GM21529 (cell line): Measurements from ENCODE around the gene ARHGEF37.
"Not testable (repeated sequence)": the region's sequence is repeated elsewhere in the genome, so short reads cannot be mapped to it uniquely, and the experiment has no call there.

Experiments
- ATAC-seq: cut with Tn5 transposase; IDR thresholded peaks from one replicate; pipeline ENCODE4 v1.9.1; 2021; ENCODE audit not compliant: unreplicated experiment

The ARHGEF37 gene

DNA sequence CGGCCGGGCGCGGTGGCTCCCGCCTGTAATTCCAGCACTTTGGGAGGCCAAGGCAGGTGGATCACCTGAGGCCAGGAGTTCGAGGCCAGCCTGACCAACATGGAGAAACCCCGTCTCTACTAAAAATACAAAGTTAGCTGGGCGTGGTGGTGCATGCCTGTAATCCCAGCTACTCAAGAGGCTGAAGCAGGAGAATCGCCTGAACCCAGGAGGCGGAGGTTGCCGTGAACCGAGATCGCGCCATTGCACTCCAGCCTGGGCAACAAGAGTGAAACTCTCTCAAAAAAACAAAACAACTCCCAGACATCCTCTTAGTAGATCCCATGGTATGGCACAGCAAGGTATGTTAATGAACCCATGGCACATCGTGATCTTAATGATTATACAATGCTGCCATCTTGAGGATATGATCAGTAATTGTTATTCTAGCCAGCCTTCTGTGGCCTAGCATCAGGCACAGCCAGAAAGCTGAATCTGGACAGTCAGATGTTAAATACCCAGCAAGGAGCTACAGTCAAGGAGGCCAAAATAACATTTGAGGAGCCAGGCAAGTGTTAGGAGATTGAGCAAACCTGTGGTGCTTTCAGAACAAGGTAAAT is 16.7 kb upstream of the ARHGEF37 start:
- ATAC-seq = peak; percentile 95

DNA sequence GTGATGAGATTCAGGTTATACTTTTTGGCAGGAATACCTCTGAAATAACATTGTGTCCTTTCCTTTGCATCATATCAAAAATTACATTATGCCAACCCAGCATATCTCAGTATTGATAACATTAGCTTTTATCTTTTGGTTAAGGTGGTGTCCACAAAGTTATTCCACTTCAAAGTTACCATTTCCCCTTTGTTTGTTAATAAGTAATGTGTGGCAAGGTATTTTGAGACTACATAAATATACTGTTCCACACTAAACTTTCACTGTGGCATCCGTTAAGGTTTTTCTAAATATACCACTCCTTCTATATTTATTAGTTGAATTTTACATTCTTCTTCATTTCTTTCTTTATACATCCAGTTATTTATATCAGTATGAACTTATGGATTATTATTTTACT is 14.1 kb upstream of the ARHGEF37 start:
- ATAC-seq = no peak

DNA sequence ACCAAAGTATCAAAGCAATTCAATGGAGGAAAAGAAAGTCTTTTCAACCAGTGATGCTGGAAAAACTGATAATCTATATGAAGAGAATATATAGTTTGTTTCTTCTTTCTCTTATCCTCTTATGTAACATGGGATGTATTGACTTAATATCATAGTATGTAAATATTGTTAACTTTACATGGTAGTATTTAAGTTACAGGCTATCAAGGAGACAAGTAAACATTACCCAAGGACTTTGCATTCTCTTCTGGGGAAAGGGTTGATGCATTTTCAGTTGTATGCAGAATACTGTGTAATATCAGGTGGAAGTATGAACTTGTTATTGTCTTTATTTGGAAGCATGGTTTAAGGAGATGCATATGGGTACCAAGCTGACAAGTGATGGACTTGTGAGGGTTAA is 9.1 kb upstream of the ARHGEF37 start:
- ATAC-seq = no peak

DNA sequence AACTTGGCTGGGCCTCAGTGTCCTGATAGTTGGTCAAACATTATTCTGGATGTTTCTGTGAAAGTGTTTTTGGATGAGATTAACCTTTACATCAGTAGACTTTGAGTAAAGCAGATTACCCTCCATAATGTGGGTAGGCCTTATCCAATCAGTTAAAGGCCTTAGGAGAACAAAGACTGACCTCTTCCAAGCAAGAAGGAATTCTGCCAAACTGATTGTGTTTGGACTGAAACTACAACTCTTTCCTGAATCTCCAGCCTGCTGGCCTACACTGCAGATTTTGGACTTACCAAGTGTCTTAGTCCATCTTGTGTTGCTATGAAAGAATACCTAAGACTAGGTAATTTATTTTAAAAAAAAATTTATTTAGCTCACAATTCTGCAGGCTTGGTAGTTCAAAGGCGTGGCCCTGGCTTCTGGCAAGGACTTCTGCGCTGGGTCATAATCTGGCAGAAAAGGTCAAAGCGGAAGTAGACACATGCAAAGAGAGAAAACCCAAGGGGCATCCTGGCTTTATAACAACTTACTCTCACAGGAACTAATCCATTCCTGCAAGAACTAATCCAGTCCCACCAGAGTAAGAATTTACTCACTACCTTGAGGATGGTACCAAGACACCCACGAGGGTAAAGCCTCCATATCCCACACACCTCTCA is 8.6 kb upstream of the ARHGEF37 start:
- no peak for ATAC-seq

DNA sequence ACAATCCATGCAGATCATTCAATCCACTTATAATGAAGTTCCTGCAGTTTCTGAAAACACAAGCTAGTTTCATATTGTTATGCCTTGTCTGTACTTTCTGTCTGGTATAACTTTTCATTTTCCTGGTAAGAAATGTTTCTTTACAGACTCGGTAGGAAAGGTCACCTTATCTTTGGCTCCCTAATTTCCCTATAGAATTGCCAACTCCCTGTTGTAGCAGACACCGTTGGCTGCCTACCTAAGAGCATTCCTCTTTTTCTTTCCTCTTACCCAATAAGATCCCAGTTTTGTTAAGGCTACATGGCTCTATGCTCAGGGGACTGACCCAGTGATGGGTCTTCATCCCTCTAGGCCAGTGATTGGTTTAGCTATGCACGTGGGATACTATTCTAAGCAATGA is 6.2 kb upstream of the ARHGEF37 start:
- no peak for ATAC-seq

DNA sequence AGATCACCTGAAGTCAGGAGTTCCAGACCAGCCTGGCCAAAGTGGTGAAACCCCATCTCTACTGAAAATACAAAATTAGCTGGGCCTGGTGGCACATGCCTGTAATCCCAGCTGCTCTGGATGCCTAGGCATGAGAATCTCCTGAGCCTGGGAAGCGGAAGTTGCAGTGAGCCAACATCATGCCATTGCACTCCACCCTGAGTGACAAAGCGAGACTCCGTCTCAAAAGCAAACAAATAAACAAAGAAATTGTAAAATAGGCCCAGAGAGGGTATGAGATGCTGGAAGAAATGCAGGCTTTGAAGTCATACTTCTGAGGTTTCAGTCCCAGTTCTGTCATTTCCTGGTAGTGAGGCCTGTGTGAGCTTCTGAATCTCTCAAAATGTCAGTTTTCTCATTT is 5.3 kb upstream of the ARHGEF37 start:
- ATAC-seq = peak; percentile 64

DNA sequence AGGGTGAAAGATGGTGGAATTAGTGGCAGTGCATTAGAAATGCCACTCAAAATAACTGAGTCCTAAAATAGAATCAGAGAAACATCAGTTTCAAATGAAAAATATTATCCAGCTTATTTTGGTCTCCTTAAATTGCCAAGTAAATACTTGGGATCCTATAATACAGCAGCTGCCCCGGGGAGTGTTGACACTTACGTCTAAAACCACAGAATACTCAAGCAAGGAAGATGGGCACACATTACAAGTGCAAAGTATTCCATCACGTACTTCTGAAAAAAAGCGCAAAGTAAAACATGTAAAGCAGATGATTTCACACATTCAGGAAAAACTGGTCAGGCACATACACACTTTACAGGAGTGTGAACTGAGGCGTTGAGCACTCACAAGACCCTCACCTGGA is 2.4 kb upstream of the ARHGEF37 start:
- ATAC-seq = no peak

DNA sequence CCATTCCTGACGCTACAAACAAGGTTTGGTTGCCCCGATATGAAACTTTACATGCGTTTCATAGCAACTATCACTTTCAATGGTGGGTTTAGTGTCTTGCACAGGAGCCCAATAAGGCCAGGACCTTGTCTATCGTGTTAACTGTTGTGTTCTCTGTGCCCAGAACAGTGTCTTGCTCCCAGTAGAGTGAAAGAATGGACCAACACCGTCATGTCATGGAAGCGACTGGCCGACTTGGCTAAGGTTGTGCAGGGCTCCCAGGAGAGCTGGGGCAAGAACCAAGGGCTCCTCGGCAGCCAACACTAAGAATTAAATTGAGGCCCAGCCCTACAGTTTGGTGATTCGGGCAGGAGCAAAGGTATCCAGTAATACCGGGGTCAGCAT is 498 bp upstream of the ARHGEF37 start:
- ATAC-seq = no peak

DNA sequence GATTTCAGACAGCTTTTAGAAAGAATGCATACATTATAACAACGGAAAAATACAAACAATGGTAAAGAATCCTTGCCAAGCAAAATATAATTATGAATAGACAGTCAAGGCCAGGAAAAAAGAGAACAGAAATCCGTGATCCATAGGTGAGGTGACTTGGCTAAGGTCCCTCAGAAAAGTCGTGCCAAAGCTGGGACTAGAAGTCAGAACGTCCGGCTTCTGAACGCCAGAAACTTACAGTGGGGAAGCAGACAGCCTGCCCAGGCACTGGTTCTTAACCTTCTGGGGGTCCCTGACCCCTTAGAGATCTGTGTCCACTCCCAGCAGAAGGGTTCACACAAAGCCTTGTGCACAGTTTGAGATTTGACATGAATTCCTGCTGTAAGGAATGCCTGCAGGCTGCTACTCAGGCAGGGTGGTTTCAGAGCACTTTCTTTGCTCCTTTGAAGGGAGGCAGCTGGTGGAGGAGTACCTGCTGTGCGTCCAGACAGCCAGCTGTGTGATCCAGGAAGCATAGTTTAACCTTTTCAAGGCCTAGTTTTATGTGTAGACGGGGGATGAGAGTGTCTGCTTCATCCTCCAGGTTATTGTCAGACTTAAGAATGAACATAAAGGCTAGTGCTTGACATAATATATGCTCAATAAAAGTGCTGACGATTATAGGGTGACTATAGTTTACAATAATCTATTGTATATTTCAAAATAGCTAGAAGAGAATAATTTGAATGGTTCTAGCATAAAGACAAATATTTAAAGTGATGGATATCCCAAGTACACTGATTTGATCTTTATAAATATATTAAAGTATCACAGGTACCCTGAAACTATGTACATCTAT is 852 bp downstream of the ARHGEF37 start:
- no peak for ATAC-seq

DNA sequence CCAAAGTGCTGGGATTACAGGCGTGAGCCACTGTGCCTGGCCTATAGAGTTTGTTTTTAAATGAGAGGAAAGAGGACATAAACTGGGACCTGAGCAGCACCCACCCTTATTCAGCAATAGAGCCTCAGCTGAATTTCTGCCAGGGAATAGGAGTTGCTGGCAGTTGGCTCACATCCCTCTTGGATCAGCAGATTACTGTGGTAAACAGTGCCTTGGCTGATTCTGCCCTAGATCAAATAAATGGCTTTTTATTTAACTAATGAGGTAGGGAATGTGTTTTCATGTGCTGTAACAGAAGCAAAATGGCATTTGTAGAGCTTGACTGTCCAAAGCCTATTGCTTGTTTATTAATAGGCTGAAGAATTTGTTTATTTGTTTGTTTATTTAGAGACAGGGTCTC is 2.1 kb downstream of the ARHGEF37 start:
- ATAC-seq = no peak

DNA sequence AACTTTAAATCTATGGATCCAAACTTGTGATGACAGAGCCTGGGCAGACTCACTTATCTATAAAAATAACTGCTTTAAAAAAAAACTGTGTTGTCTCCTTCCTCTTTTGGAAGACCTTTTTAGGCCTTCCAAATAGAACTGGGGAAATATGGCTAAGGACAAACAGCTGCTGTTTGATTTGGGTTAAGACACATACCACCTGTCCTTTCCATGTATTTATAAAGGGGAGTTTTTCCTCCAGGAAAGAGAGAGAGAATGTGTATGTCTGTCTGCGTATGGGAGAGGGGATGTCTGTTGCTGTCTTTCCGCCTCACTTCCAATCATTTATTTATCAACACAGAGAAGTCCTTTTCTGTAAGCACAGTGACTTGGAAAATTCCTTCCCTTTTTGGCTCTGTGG is 2.8 kb downstream of the ARHGEF37 start:
- ATAC-seq = no peak

DNA sequence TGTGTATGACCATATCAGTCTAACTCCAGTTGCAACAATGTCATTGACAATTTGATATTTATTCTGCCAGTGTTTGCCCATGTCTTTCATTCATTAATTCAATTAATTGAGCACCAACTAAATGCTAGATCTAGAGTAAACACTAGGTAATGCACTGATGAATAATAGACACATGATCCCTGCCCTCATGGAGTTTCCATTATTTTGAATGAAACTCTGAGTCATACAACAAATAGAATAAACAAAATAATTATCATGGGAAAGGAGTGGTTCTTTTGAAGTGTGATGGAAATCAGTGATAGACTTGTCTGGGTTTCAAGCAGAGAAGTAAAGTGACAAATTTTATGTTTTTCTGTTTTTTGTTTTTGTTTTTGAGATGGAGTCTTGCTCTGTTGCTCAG is 4.6 kb downstream of the ARHGEF37 start:
- ATAC-seq = no peak

DNA sequence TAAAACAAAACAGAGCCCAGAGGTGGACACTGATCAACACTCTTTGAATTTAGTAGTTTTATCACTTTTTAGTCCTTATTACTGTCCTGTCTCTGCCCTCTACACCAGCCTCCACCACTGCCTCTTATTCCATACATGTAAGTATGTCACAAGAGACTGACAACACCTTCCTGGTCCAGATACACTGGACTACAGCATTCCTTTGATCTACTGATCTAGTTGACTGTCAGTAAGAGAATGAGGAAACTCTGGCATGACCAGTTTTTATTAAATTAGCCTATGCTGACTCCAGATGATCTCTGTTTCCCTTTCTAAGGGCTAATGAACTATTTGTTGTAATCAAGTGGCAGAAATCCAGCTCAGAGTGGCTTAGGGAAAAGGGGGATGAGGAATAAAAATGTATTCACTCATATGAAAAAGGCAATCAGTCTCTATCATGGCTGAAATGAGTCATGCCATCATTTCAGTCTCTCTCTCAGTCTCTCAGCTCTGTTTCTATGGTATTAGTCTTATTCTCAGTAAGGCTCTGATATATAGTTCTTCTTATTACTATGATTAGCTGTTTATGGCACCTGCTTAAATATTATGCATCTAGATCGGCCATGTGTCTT is 5.5 kb downstream of the ARHGEF37 start:
- no peak for ATAC-seq

DNA sequence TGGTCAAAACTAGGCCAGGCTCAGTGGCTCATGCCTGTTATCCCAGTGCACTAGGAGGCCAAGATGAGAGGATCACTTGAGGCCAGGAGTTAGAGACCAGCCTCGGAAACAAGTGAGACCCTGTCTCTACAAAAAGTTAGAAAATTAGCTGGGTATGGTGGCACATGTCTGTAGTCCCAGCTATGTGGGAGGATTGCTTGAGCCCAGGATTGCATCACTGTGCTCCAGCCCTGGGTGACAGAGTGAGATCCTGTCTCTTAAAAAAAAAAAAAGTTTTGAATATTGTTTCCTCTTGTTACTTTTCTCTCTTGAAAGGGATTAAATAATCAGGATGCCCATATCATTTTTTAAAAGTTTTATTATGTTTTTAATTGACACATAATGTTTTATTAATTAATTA is 7.6 kb downstream of the ARHGEF37 start:
- ATAC-seq = no peak

DNA sequence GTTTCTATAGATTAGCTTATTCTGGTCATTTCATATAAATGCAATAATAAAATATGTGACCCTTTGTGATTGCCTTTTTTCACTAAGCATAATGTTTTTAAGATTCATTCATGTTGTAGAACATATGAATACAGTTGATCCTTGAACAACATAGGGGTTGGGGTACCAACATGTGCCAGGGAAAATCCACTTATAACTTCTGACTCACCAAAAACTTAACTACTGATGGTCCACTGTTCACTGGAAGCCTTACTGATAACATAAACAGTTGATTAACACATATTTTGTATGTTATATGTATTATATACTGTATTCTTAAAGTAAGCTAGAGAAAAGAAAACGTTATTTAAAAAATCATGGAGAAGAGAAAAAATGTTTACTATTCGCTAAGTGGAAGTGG is 12.1 kb downstream of the ARHGEF37 start:
- ATAC-seq = no peak

DNA sequence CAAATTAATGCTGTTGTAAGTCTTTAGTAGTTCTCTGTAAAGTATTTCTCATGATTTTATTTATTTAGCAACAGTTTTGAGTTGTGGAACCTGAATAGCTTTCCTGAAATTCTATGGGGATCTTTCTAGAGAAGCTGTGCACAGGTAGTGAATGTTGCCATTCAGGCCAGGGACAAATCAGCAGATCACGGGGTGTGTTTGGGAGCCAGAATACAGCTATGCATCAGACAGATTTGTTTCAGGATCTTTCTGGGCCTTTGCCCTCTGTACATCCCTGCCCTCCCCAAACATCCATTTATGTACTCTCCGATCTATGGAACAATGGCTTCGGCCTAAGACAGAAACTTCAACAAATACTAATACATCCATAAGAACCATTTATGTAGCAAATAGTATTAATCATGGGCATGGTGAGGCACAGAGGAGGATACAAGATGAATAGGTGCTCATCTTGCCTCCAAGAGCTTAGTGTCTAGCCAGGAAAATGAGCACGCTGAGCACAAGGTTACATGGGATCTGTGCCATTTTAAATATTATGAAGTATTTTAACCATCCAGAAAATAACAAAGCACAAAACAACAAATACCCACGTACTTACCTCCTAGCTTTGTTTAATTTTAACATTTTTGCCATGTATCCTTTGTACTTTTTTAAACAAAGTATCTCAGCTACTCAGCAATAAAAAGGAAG is 13.1 kb downstream of the ARHGEF37 start:
- no peak for ATAC-seq

DNA sequence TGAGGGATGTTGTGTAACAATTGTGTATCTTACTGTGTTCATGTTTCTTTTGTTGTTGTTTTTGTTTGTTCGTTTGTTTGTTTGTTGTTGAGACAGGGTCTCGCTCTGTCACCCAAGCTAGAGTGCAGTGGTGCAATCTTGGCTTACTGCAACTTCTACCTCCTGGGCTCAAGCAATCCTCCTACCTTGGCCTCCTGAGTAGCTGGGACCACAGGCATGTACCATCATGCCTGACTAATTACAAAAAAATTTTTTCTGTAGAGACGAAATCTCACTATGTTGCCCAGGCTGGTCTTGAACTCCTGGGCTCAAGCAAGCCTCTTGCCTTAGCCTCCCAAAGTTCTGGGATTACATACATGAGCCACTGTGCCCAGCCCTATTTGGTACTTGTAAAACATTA is 13.8 kb downstream of the ARHGEF37 start:
- not testable (repeated sequence) for ATAC-seq

DNA sequence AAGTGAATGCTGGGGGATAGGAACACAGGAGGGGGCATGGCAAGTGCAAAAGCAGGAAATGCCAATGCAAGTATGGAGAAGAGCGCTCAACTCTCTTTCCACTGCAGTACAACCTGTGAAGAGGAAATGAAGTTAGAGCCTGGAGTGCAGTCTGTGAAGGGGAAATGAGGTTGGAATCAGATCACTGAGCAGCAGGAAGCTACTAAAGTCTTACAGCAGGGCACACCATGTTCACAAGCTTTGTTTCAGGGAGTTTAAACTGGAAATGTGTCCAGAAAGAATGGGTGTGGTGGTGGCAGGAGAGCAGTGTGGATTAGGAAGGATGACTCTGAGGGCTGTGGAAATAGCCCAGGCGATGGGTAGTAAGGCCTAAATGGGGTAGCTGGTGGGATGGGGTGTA is 15.4 kb downstream of the ARHGEF37 start:
- no peak for ATAC-seq

DNA sequence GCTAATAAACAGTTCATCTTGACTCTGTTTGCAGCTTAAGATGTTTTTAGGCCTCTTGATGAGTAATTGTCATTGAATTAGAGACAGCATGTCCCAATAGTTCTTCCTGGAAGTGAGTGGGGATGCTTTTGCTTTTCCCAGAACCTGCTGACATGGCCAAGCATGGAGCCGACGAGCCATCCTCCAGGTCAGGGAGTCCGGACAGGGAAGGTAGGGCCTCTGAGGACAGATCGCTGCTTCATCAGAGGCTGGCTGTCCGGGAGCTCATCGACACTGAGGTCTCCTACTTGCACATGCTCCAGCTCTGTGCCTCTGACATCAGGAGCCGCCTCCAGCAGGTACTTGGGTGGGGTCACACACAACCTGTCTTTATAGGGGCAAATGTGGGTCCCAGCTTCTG is 16.3 kb downstream of the ARHGEF37 start:
- no peak for ATAC-seq

DNA sequence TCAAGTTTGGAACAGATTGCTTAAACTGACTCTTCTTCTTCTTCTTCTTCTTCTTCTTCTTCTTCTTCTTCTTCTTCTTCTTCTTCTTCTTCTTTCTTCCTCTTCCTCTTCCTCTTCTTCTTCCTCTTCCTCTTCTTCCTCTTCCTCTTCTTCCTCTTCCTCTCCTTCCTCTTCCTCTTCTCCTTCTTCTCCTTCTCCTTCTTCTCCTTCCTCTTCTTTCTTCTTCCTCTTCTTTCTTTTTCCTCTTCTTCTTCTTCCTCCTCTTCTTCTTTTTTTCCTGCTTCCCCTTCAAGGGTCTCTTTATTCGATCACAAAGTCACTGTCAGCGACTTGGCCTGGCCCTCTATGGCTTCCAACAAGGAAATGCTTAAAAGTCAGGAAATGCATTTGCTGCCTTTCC is 16.9 kb downstream of the ARHGEF37 start:
- not testable (repeated sequence) for ATAC-seq

DNA sequence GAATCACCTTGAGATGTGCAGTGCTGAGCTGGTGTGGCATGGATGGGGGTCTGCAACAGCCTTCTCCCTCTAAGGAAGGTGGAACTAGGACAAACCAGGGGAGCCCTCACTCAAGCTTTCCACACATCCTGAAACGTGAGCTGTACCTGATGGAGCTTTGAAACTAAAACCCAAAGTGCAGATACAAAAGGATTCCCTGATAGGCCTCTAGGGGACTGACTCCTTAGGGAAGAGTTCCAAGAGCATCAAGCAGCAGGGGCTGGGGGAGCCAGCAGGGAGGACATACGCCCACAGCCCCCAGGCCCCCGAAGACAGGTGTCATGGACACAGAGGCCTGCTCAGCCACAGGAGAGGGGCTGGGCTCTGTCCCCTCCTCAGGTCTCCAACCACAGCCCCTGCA is 17.7 kb downstream of the ARHGEF37 start:
- ATAC-seq = no peak
